ENCODE measurements around the gene NHERF2.

DNA sequence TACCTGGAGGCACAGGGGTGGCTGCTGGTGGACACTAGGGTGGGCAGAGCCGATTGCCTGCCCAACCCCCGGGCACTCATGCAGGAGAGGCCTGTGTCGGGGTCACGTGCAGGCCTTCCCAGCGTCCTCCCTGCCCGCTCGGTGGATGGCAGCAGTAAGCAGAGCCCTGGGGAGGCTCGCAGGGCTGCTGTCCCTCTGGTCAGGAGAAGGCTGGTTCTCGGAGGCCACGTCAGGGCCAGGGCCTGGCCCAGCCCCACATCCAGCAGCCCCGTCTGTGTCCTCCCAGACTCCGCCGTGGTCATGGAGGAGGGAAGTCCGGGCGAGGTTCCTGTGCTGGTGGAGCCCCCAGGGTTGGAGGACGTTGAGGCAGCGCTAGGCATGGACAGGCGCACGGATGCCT, 56.7 kb downstream of the NHERF2 start:
- TF ChIP-seq, protein P1, sequence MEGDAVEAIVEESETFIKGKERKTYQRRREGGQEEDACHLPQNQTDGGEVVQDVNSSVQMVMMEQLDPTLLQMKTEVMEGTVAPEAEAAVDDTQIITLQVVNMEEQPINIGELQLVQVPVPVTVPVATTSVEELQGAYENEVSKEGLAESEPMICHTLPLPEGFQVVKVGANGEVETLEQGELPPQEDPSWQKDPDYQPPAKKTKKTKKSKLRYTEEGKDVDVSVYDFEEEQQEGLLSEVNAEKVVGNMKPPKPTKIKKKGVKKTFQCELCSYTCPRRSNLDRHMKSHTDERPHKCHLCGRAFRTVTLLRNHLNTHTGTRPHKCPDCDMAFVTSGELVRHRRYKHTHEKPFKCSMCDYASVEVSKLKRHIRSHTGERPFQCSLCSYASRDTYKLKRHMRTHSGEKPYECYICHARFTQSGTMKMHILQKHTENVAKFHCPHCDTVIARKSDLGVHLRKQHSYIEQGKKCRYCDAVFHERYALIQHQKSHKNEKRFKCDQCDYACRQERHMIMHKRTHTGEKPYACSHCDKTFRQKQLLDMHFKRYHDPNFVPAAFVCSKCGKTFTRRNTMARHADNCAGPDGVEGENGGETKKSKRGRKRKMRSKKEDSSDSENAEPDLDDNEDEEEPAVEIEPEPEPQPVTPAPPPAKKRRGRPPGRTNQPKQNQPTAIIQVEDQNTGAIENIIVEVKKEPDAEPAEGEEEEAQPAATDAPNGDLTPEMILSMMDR (IDR thresholded peaks at IDR 0.05; ENCODE audit: low read length), result no peak
- no peak for TF ChIP-seq EZH2 (optimal IDR thresholded peaks at IDR 0.05; ENCODE audit: low read depth, low read length)
- no peak for TF ChIP-seq EZH2phosphoT487 (IDR thresholded peaks at IDR 0.05; ENCODE audit: low read length)
